Calu3 (cell line): Measurements from ENCODE around the gene BNIP1. TPM values are rescaled to one million over a fixed set of nuclear protein-coding genes. Genes with fewer than 3 reads are reported as not detected.

Source experiments
- BruUV-seq: library from RNA; stranded (reverse); fragments of 400-500 nt; replicated peaks from 2 replicates; lab custom pipeline; 2021; lab: Mats Ljungman, UMichigan
- CTCF ChIA-PET: fragments of 300-600 bp; sonication (Branson Sonifier 250); formaldehyde crosslinking; loops from one replicate; lab custom pipeline; 2022; ENCODE audit warnings: antibody characterized with exemption; lab: Charles Lee
- DNase-seq: peaks from one replicate; pipeline ENCODE4 v3.0.0; 2022
- H3K27ac Mint-ChIP-seq: one replicate; pipeline ENCODE4 v1.8.0; 2022; ENCODE audit warnings: mixed read lengths; ENCODE audit not compliant: unreplicated experiment
- H3K27me3 Mint-ChIP-seq: one replicate; pipeline ENCODE4 v1.8.0; 2022; ENCODE audit warnings: mixed read lengths; ENCODE audit not compliant: unreplicated experiment
- H3K36me3 Mint-ChIP-seq: one replicate; pipeline ENCODE4 v1.8.0; 2022; ENCODE audit warnings: mild to moderate bottlenecking, moderate library complexity, mixed read lengths; ENCODE audit not compliant: insufficient read depth, unreplicated experiment
- H3K4me1 Mint-ChIP-seq: one replicate; pipeline ENCODE4 v1.8.0; 2022; ENCODE audit warnings: mild to moderate bottlenecking, low read depth, mixed read lengths; ENCODE audit not compliant: unreplicated experiment
- H3K4me3 Mint-ChIP-seq: one replicate; pipeline ENCODE4 v1.8.0; 2022; ENCODE audit warnings: mild to moderate bottlenecking, low read depth, moderate library complexity, mixed read lengths; ENCODE audit not compliant: unreplicated experiment
- H3K9me3 Mint-ChIP-seq: one replicate; pipeline ENCODE4 v1.8.0; 2022; ENCODE audit warnings: low read depth, mixed read lengths; ENCODE audit not compliant: unreplicated experiment
- CTCF ChIP-seq: fragments of 200-600 bp; IDR thresholded peaks from one replicate; pipeline ENCODE4 v1.8.0; 2022; ENCODE audit warnings: antibody characterized with exemption; ENCODE audit not compliant: unreplicated experiment
- intact Hi-C: fragments of 100-400 bp; cut with micrococcal nuclease; formaldehyde crosslinking; loops from one replicate; pipeline ENCODE4 v1.10.0; 2022; ENCODE audit not compliant: unreplicated experiment
- total RNA-seq: library from RNA; stranded (reverse); gene quantifications from 2 replicates; pipeline ENCODE4 v1.2.3, GENCODE V29; 2022

Gene BNIP1
- total RNA-seq, 1 experiment from 2014 or later: 13.4 TPM

GRCh38 chr5:173163219-173163618, 18.9 kb downstream of the BNIP1 start:
- BruUV-seq: no TSS peak
- no peak for DNase-seq
- intact Hi-C loops: no loop called here

GRCh38 chr5:173165177-173166016, 21.1 kb downstream of the BNIP1 start:
- Mint-ChIP-seq H3K4me3 (no peak overlapping the region), H3K27ac (no peak overlapping the region), H3K27me3 (peaks cover 32% of the 10 kb centered on the region), H3K9me3 (no peaks in the 10 kb centered on the region), H3K36me3 (peaks cover 13% of the 10 kb centered on the region), H3K4me1 (no peaks in the 10 kb centered on the region)
- CTCF ChIA-PET: interaction anchor here (0.7 to 1.3 kb wide), 3 partner anchors 15 to 458 kb away, joined by 3 to 4 read pairs (median 3); no protein-coding TSS in a partner anchor
- BruUV-seq: no TSS peak
- no peak for TF ChIP-seq CTCF
- no peak for DNase-seq
- intact Hi-C loops: loop anchor here (1.0 kb wide), 2 partner anchors 37 to 117 kb away; no protein-coding TSS in a partner anchor

More at GRCh38 chr5:173163219-173163618, 18.9 kb downstream of the BNIP1 start:
- Mint-ChIP-seq H3K4me3 (no peak overlapping the region), H3K9me3 (no peaks in the 10 kb centered on the region), H3K36me3 (peaks cover 16% of the 10 kb centered on the region), H3K4me1 (no peaks in the 10 kb centered on the region), H3K27me3 (peaks cover 14% of the 10 kb centered on the region), H3K27ac (no peak overlapping the region)
- no peak for TF ChIP-seq CTCF
- CTCF ChIA-PET: no interaction called here

- H3K27ac Mint-ChIP-seq: no peak overlapping the region
- no peak for TF ChIP-seq CTCF
- CTCF ChIA-PET: interaction anchor here (0.7 kb wide), 1 partner anchor 307 kb away, joined by 4 read pairs; no protein-coding TSS in a partner anchor
Measured at GRCh38 chr5:173172166-173172565, 27.8 kb downstream of the BNIP1 start.

GRCh38 chr5:173175523-173175922, 31.2 kb downstream of the BNIP1 start:
- TF ChIP-seq CTCF: no peak
- BruUV-seq: no TSS peak
- no peak for DNase-seq
- Mint-ChIP-seq H3K9me3 (no peaks in the 10 kb centered on the region), H3K4me3 (no peak overlapping the region), H3K4me1 (no peaks in the 10 kb centered on the region), H3K27ac (no peak overlapping the region), H3K27me3 (peaks cover 37% of the 10 kb centered on the region), H3K36me3 (no peaks in the 10 kb centered on the region)
- intact Hi-C loops: no loop called here
- CTCF ChIA-PET: no interaction called here

More at GRCh38 chr5:173172166-173172565, 27.8 kb downstream of the BNIP1 start:
- Mint-ChIP-seq H3K4me3 (no peak overlapping the region), H3K4me1 (no peaks in the 10 kb centered on the region), H3K9me3 (no peaks in the 10 kb centered on the region), H3K27me3 (peaks cover 33% of the 10 kb centered on the region), H3K36me3 (no peaks in the 10 kb centered on the region)
- intact Hi-C loops: no loop called here
- DNase-seq: no peak
- no TSS peak for BruUV-seq
